Measurements from ENCODE around the gene LONP1. TPM values are rescaled to one million over a fixed set of nuclear protein-coding genes. Genes with fewer than 3 reads are reported as not detected.
"Not testable (repeated sequence)": the region's sequence is repeated elsewhere in the genome, so short reads cannot be mapped to it uniquely, and the experiment has no call there.

The LONP1 gene
- total RNA-seq, 4 donors from 2014 or later, result 42.1 to 57.4 (median 47.7) TPM

- no peaks in the 10 kb centered on the region for H3K9me3 ChIP-seq
- H3K27me3 ChIP-seq, result peaks cover 8% of the 10 kb centered on the region
- H3K36me3 ChIP-seq, result no peaks in the 10 kb centered on the region
- TF ChIP-seq POLR2A (IDR thresholded peaks at IDR 0.05), result no peak
- no peak for TF ChIP-seq EP300 (IDR thresholded peaks at IDR 0.05)
- no peak for TF ChIP-seq POLR2AphosphoS5 (IDR thresholded peaks at IDR 0.05)
- DNase-seq (ENCODE audit: low spot score in 2 of 2), result no peak
- no peak overlapping the region for H3K27ac ChIP-seq
- 75% methylated on average over 7 of the region's 7 CpGs for WGBS
- H3K4me3 ChIP-seq, result no peak overlapping the region
- H3K4me1 ChIP-seq, result no peaks in the 10 kb centered on the region
Measured at GRCh38 chr19:5751709-5752108, 31.8 kb upstream of the LONP1 start.

GRCh38 chr19:5749505-5749904 lies 29.6 kb upstream of the LONP1 start:
- Histone ChIP-seq H3K4me3 (no peak overlapping the region), H3K4me1 (no peaks in the 10 kb centered on the region), H3K27me3 (peaks cover 8% of the 10 kb centered on the region), H3K36me3 (no peaks in the 10 kb centered on the region), H3K27ac (no peak overlapping the region), H3K9me3 (no peaks in the 10 kb centered on the region)
- WGBS, result 91% methylated on average over 5 of the region's 5 CpGs
- TF ChIP-seq POLR2A (IDR thresholded peaks at IDR 0.05) (no peak), EP300 (IDR thresholded peaks at IDR 0.05) (no peak), POLR2AphosphoS5 (IDR thresholded peaks at IDR 0.05) (no peak), CTCF (IDR thresholded peaks at IDR 0.05) (no peak)
- no peak for DNase-seq (ENCODE audit: low spot score in 2 of 2)

DNA sequence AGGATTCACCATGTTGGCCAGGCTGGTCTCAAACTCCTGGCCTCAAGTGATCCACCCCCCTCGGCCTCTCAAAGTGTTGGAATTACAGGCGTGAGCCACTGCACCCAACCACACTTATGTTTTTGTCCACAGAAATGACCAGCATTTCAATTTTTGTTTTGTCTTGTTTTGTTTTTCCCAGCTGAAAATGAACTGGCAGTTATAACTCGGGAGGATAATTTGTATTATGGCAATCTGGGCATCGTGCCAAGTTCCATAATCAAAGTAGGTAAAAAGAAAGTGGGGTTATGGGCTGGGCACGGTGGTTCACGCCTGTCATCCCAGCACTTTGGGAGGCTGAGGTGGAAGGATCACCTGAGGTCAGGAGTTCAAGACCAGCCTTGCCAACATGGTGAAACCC lies 29.0 kb upstream of the LONP1 start:
- H3K27ac ChIP-seq; H3K9me3 ChIP-seq; H3K4me1 ChIP-seq; H3K4me3 ChIP-seq; DNase-seq (ENCODE audit: low spot score in 2 of 2); H3K36me3 ChIP-seq; H3K27me3 ChIP-seq: not testable (repeated sequence)
- WGBS, result 32% methylated on average over 6 of the region's 6 CpGs

GRCh38 chr19:5744999-5745398 lies 25.1 kb upstream of the LONP1 start:
- not testable (repeated sequence) for DNase-seq (ENCODE audit: low spot score in 2 of 2); H3K9me3 ChIP-seq; H3K4me1 ChIP-seq; H3K27me3 ChIP-seq; H3K4me3 ChIP-seq; H3K36me3 ChIP-seq; H3K27ac ChIP-seq
- 91% methylated on average over 9 of the region's 10 CpGs for WGBS

- TF ChIP-seq EP300 (IDR thresholded peaks at IDR 0.05) (no peak), POLR2A (IDR thresholded peaks at IDR 0.05) (no peak), POLR2AphosphoS5 (IDR thresholded peaks at IDR 0.05) (no peak), CTCF (IDR thresholded peaks at IDR 0.05) (no peak)
- H3K9me3 ChIP-seq, result no peaks in the 10 kb centered on the region
- no peak for DNase-seq (ENCODE audit: low spot score in 2 of 2)
- H3K4me3 ChIP-seq, result no peak overlapping the region
- peaks cover 3% of the 10 kb centered on the region for H3K27me3 ChIP-seq
- H3K4me1 ChIP-seq, result no peaks in the 10 kb centered on the region
- H3K27ac ChIP-seq, result no peak overlapping the region
- H3K36me3 ChIP-seq, result no peaks in the 10 kb centered on the region
Measured at GRCh38 chr19:5743630-5744029, 23.7 kb upstream of the LONP1 start.

- Histone ChIP-seq H3K9me3 (no peaks in the 10 kb centered on the region), H3K4me3 (no peak overlapping the region), H3K27ac (no peak overlapping the region), H3K27me3 (no peaks in the 10 kb centered on the region), H3K36me3 (no peaks in the 10 kb centered on the region), H3K4me1 (no peaks in the 10 kb centered on the region)
- no peak for TF ChIP-seq CTCF (IDR thresholded peaks at IDR 0.05)
- no peak for TF ChIP-seq POLR2A (IDR thresholded peaks at IDR 0.05)
- no peak for TF ChIP-seq EP300 (IDR thresholded peaks at IDR 0.05)
- no peak for TF ChIP-seq POLR2AphosphoS5 (IDR thresholded peaks at IDR 0.05)
- WGBS, result 90% methylated on average over 19 of the region's 19 CpGs
- no peak for DNase-seq (ENCODE audit: low spot score in 2 of 2)
Measured at GRCh38 chr19:5742051-5742450, 22.1 kb upstream of the LONP1 start.

GRCh38 chr19:5738423-5738822 lies 18.5 kb upstream of the LONP1 start:
- Histone ChIP-seq H3K4me1 (no peaks in the 10 kb centered on the region), H3K9me3 (no peaks in the 10 kb centered on the region), H3K27ac (no peak overlapping the region), H3K4me3 (no peak overlapping the region), H3K27me3 (no peaks in the 10 kb centered on the region), H3K36me3 (no peaks in the 10 kb centered on the region)
- no peak for DNase-seq (ENCODE audit: low spot score in 2 of 2)
- no peak for TF ChIP-seq POLR2AphosphoS5 (IDR thresholded peaks at IDR 0.05)
- TF ChIP-seq CTCF (IDR thresholded peaks at IDR 0.05), result no peak
- no peak for TF ChIP-seq POLR2A (IDR thresholded peaks at IDR 0.05)
- TF ChIP-seq EP300 (IDR thresholded peaks at IDR 0.05), result no peak
- 48% methylated on average over 8 of the region's 8 CpGs for WGBS

GRCh38 chr19:5733172-5733571 lies 13.2 kb upstream of the LONP1 start:
- H3K9me3 ChIP-seq; H3K27me3 ChIP-seq; DNase-seq (ENCODE audit: low spot score in 2 of 2); H3K4me1 ChIP-seq; H3K27ac ChIP-seq; H3K4me3 ChIP-seq; H3K36me3 ChIP-seq: not testable (repeated sequence)
- 93% methylated on average over 2 of the region's 2 CpGs for WGBS
